ENCODE measurements around the gene CD207.

Gene CD207

GRCh38 chr2:70790136-70790828 lies 45.3 kb downstream of the CD207 start, which contains the start of gene FIGLA:
TSS of gene FIGLA (minus strand) at chr2:70790643. CDS start at chr2:70790638, 5 bp downstream.
- no peak for DNase-seq

GRCh38 chr2:70789304-70790135 lies 46.1 kb downstream of the CD207 start:
- DNase-seq, result no peak

GRCh38 chr2:70785137-70785911 lies 50.3 kb downstream of the CD207 start:
- no peak for DNase-seq

GRCh38 chr2:70784320-70784719 lies 51.3 kb downstream of the CD207 start:
- no peak for DNase-seq
